ENCODE data around the gene MTHFD1L. TPM values are rescaled to one million over a fixed set of nuclear protein-coding genes. Genes with fewer than 3 reads are reported as not detected.

MTHFD1L gene
- total RNA-seq, 4 donors from 2014 or later, result 3.0 to 9.4 (median 5.2) TPM

DNA sequence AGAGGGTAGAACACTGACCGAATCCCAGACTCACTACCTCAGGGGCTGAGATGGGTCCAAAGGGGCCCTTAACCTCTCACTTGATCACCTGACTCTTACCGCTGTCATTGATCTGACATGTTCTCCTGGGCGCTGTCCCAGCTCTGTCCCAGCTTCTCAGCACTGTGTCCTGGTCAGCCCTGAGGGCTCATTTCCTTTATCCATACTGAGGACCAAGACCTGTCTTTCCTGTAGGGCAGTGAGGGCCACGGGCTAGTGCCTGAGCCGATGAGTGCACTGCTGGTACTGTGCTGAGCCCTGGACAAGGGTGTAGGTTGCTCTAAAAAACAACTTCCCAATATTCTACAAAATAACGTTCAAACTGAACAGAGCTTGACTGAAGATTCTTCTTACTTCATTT, 131.5 kb downstream of the MTHFD1L start:
- H3K4me1 ChIP-seq, result no peaks in the 10 kb centered on the region
- WGBS, result 94% methylated on average over 6 of the region's 6 CpGs
- no peaks in the 10 kb centered on the region for H3K27me3 ChIP-seq
- no peak overlapping the region for H3K4me3 ChIP-seq
- no peaks in the 10 kb centered on the region for H3K9me3 ChIP-seq
- TF ChIP-seq, protein P1, sequence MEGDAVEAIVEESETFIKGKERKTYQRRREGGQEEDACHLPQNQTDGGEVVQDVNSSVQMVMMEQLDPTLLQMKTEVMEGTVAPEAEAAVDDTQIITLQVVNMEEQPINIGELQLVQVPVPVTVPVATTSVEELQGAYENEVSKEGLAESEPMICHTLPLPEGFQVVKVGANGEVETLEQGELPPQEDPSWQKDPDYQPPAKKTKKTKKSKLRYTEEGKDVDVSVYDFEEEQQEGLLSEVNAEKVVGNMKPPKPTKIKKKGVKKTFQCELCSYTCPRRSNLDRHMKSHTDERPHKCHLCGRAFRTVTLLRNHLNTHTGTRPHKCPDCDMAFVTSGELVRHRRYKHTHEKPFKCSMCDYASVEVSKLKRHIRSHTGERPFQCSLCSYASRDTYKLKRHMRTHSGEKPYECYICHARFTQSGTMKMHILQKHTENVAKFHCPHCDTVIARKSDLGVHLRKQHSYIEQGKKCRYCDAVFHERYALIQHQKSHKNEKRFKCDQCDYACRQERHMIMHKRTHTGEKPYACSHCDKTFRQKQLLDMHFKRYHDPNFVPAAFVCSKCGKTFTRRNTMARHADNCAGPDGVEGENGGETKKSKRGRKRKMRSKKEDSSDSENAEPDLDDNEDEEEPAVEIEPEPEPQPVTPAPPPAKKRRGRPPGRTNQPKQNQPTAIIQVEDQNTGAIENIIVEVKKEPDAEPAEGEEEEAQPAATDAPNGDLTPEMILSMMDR (IDR thresholded peaks at IDR 0.05), result no peak
- no peak for TF ChIP-seq EP300 (IDR thresholded peaks at IDR 0.05)
- DNase-seq (ENCODE audit: low spot score in 2 of 2), result no peak
- H3K36me3 ChIP-seq, result no peaks in the 10 kb centered on the region
- no peak overlapping the region for H3K27ac ChIP-seq

- no peak overlapping the region for H3K27ac ChIP-seq
- H3K27me3 ChIP-seq, result no peaks in the 10 kb centered on the region
- DNase-seq (ENCODE audit: low spot score in 2 of 2), result no peak
- no peaks in the 10 kb centered on the region for H3K36me3 ChIP-seq
- no peaks in the 10 kb centered on the region for H3K9me3 ChIP-seq
- H3K4me1 ChIP-seq, result peaks cover 2% of the 10 kb centered on the region
- TF ChIP-seq POLR2A (IDR thresholded peaks at IDR 0.05), result no peak
- no peak for TF ChIP-seq EP300 (IDR thresholded peaks at IDR 0.05)
- TF ChIP-seq POLR2AphosphoS5 (IDR thresholded peaks at IDR 0.05), result peak in 2 of 3 donors; percentile 41 to 57
- no peak overlapping the region for H3K4me3 ChIP-seq
Observed at GRCh38 chr6:150999107-150999506, 133.6 kb downstream of the MTHFD1L start.

- no peak overlapping the region for H3K4me3 ChIP-seq
- WGBS, result 70% methylated on average over 6 of the region's 6 CpGs
Observed at GRCh38 chr6:150999576-150999975, 134.1 kb downstream of the MTHFD1L start.

GRCh38 chr6:151001387-151002056, 136.0 kb downstream of the MTHFD1L start:
- Histone ChIP-seq H3K27me3 (no peaks in the 10 kb centered on the region), H3K9me3 (no peaks in the 10 kb centered on the region), H3K36me3 (no peaks in the 10 kb centered on the region), H3K4me3 (no peak overlapping the region), H3K27ac (no peak overlapping the region), H3K4me1 (peaks cover 14% of the 10 kb centered on the region)
- DNase-seq (ENCODE audit: low spot score in 2 of 2), result no peak
- 96% methylated on average over 5 of the region's 5 CpGs for WGBS
- TF ChIP-seq, protein P1 (IDR thresholded peaks at IDR 0.05), result no peak
- TF ChIP-seq EP300 (IDR thresholded peaks at IDR 0.05), result no peak
- TF ChIP-seq POLR2AphosphoS5 (IDR thresholded peaks at IDR 0.05), result no peak
- no peak for TF ChIP-seq POLR2A (IDR thresholded peaks at IDR 0.05)

More at GRCh38 chr6:150999576-150999975, 134.1 kb downstream of the MTHFD1L start:
- TF ChIP-seq, protein P1 (IDR thresholded peaks at IDR 0.05), result no peak
- TF ChIP-seq POLR2AphosphoS5 (IDR thresholded peaks at IDR 0.05) (no peak), POLR2A (IDR thresholded peaks at IDR 0.05) (no peak), EP300 (IDR thresholded peaks at IDR 0.05) (no peak)
- no peaks in the 10 kb centered on the region for H3K9me3 ChIP-seq
- no peaks in the 10 kb centered on the region for H3K36me3 ChIP-seq
- H3K27ac ChIP-seq, result peak overlapping the region; percentile 67
- no peak for DNase-seq (ENCODE audit: low spot score in 2 of 2)
- peaks cover 7% of the 10 kb centered on the region for H3K4me1 ChIP-seq
- no peaks in the 10 kb centered on the region for H3K27me3 ChIP-seq

DNA sequence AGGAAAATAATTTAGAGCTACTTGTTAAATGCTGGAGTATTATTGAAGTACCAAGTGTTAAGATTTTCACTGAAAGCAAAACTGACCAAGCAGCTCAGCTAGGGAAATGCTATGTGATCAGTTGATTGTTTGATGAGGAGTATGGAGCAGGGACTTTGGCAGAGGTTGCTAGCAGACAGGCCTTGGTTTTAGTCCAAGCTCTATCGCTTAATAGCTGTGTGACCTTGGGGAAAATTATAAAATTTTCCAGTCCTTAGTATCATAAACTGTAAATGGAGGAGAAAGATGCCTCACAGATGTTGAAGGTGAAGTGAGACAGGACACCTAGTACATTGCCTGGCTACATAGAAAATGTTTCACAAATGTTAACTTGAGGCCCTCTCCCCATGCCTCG, 136.6 kb downstream of the MTHFD1L start:
- Histone ChIP-seq H3K4me3 (no peak overlapping the region), H3K27ac (no peak overlapping the region), H3K4me1 (peaks cover 14% of the 10 kb centered on the region), H3K27me3 (no peaks in the 10 kb centered on the region), H3K9me3 (no peaks in the 10 kb centered on the region), H3K36me3 (no peaks in the 10 kb centered on the region)
- no peak for TF ChIP-seq POLR2AphosphoS5 (IDR thresholded peaks at IDR 0.05)
- TF ChIP-seq, protein P1 (IDR thresholded peaks at IDR 0.05), result no peak
- TF ChIP-seq EP300 (IDR thresholded peaks at IDR 0.05), result no peak
- no peak for TF ChIP-seq POLR2A (IDR thresholded peaks at IDR 0.05)
- no peak for DNase-seq (ENCODE audit: low spot score in 2 of 2)
- 79% methylated on average over 2 of the region's 2 CpGs for WGBS
